Inflammatory macrophage treated with lipopolysaccharide for 4 hours (primary cell): ENCODE data around the gene CNTNAP5.

Experiments
- DNase-seq: peaks from one replicate; pipeline ENCODE4 v3.0.0-alpha.2; 2020

The CNTNAP5 gene

DNA sequence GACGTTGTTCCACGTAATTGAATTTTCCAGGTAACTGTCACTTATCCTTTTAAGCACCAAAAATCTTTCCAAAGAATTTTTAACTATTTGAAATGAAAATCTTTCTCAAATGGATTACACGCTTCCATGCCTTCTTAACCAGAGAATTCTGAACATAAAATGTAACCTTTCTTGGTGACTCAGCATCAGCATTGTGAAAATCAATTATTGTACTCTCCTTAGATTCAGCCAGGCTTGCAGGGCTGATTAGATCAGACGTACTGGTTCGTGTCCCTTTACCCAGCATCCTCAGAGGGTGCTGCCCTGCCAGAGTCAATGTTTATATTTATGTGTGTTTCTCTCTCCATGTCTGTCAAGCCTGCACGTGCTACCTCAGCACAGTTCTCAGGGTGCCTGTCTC, 623.9 kb downstream of the CNTNAP5 start:
- DNase-seq = no peak

DNA sequence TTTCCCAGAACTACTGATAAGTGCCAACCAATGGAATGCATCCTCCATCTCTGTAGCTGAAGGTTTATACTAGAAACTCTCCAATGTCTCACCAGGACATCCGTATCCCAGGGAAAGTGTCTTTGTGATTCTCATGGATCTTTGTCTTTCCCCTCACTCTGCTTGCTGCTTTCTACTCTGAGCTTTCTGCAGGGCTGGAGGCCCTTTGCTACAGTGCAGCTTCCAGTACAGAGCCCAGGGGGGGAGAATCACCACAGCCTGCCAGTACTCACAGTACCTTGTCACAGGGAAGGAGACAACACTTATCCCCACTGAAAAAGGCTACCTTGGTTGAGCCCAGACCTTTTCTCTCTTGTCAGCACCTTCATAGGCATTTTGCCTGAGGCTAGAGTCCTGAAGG, 627.0 kb downstream of the CNTNAP5 start:
- no peak for DNase-seq

DNA sequence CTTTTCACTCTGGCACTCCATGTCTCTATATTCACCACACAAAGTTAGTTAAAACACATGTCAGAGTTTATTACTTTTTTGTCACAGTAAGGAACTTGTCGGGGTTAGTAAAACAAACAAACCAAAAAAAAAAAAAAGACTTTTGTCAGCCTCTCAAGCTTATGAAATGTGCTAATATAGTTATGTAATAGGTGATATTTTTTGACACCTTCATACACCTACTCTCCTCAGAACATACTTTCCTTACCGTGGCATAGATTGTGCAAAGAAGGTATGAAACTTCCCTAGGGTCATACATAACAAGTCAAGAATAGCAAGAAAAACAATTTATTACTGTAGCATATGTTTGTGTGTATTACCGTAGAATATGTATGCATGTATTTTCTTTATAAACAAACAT, 633.3 kb downstream of the CNTNAP5 start:
- no peak for DNase-seq

DNA sequence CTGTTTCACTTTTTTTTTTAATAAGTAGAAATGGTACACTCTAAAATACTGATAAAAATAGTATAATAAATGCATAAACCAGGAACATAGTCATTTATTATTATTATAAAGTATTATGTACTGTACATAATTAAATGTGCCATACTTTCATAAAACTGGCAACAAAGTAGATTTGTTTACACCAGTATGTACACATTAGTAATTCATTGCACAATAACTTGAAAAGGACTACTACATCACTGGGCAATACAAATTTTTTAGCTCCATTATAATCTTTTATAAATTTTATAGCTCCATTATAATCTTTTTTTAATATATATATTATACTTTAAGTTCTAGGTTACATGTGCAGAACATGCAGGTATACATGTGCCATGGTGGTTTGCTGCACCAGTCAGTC, 636.5 kb downstream of the CNTNAP5 start:
- DNase-seq = no peak

DNA sequence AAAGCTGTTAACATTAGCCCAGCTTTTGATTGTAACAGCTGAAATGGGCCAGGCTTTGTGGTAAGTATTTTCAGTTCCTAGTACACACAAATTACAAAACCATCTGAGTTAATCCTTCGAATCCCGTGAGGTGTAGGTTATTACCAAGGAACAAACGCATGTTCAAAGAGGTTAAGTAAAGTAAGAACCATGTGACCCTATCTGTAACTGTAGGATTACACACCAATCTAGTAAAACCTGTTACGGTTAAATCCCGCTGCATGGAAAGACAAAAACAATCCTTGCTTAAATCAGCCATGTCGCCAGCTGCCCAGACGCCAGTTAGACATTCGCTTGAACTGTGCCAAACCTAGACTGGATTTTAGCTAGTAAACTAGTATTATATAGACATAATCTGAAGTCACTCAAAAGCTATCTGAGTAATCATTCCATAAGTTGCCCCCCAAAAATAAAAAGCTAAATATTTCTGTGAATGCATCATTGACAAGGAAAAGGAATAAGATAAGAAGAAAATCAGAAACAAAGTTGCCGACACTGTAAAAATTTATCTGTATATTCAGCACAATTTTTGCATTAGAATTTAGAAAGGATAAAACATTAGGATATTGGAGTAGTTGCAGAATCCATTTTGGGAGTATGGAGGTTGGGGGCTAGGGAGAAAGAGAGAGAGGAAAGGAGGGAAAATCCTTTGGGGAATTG, 638.0 kb downstream of the CNTNAP5 start:
- no peak for DNase-seq

DNA sequence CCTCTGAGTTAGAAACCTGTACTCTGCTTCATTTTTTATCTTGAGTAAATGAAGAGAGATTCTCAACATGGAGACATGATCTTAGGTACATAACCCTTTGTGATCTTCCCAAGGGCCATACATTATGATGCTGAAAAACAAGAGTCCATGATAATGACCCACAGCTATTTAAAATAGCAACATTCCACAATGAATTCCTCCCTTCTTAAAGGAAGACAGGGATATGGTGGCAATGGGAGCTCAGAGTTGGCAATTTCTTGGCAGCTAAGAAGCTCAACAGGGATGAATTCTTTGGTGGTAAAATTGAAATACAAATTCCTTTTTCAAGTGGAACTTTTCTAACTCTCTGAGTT, 638.5 kb downstream of the CNTNAP5 start:
- no peak for DNase-seq

DNA sequence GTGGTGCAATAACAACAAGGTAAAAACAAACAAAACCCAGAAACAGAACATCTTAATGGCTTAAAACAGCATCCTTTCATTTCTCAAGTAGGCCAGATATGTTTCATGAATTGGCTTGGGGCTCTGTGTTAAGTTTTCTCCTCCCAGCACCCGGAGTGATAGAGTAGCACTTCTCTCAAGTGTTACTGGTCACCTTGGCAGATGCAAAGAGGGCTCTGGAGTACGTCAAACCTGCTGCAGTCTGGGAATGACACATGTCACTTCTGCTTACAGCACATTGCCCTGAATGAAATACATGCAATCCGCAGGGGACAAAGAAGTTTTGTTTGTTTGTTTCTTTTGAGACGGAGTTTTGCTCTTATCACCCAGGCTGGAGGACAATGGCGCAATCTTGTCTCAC, 639.3 kb downstream of the CNTNAP5 start:
- no peak for DNase-seq

DNA sequence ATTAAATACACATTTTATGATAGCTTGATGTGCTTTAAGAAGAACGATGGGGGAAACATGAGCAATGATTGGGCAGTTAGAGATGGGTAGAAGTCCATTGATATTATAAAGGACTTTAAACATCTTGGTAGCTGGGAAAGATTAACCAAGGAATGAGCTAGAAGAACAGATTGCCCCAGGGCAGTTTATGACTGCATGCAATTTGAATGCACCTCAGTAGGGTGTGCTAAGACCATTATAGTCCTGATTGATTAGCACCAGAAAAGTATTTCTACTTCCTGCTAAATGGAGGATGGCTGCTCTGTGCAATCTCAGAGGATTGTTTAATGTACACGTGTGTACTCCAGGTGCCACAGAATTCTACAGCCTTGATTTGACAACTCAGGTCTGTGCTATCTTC, 641.9 kb downstream of the CNTNAP5 start:
- DNase-seq = no peak

DNA sequence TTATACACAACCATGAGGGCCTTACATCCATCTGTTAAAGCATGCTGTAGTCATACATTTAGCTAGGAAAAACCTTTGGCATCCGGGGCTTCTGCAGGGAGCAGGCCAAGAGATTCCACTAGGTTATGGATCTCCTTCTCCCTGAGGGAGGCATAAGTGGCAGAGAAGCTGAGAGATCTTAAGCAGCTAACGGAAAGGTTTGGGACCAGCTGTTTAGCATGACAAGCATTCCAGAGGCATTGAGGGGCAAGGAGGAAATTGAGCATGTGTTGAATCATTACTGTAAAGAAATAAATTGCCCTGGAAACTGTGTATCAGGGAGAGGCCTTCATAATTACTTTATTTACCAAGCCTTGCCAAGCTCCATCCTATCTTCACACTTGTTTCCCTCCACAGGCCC, 643.1 kb downstream of the CNTNAP5 start:
- DNase-seq = no peak

DNA sequence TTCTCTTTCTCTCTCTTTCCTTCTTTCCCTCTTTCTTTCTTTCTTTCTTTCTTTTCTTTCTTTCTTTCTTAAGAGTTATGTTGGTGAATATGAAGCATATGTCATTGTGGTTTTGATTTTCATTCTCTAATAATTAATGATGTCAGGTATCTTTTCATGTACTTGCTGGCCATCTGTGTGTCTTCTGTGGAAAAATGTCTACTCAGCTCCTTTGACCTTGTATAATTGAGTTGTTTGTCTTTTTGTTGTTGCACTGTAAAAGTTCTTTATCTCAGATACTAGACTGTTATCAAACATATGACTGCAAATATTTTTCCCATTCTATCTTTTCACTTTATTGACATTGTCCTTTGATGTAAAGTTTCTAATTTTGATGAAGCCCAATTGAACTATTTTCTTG, 645.1 kb downstream of the CNTNAP5 start:
- no peak for DNase-seq

DNA sequence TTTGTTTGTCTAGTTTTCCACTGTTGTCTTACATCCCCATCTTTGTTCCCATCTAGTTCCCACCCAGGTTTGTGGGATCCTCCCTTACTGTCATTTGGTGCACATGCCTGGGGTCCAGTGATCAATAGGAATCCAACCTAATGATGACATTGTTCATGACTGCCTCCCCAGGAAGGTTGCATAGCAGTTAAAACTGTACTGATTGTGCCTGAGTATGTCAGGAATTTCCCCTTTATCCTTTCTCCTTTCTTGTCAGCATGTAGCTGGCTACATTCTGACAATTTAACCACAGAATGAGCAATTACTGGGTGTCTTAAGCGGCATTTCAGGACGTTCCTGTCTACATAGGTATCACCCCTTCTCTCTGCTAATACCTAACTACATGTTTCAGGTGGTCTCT, 653.0 kb downstream of the CNTNAP5 start:
- no peak for DNase-seq

DNA sequence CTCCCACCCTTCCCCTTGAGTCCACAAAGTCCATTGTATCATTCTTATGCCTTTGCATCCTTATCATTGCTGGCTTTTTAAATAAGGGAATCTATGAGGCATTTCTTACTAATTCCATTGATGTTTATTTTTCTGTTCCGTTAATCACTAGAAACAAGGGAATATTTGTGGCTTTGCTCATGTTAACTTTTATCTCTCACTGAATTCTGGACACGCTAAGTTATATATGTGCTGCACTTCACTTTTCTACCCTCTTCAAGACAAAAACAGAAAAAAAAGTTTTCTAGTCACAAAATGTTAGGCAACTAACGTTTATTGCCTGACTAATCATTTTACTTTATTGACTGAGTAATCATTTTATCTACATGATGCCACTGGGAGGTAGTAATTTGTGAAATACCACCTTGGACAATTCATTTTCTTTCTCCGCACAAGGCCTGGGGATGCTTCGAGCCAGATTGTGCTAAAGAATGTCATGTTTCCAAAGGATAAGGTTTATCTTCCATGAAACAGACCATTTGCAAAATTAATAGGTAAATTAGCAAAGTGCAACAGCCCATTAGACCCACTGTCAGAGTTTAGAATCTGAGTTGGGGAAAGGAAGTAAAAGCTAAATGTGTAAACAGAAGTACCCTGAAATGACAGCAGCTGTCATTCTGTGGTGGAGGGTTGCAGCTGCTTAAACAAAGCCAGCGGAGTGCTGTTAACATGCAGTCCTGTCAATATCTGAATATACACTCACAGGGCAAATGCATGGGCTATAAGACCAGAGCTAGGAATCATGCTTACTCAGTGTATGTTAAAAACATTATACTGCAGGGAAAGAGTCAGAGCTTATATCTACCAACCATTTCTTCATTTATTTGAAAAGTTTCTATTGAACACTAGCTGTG, 658.7 kb downstream of the CNTNAP5 start:
- DNase-seq = no peak

DNA sequence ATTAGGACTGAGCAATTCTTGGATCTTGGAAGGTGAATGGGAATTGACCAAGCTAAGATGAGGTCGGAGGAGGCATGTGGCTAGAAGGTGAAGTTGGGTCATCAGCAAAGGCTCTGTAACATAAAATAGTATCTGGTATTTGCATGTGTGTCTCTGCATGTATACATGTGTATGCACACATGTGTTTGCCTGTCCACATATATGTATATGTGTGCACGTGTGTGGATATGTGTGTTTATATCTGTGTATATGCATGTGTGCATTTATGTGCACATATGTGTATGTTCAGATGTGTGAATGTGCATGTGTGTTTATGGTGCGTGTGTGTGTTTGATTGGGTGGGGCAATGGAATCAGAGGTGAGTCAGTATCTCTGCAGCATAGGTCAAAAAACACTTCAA, 664.3 kb downstream of the CNTNAP5 start:
- DNase-seq = no peak

DNA sequence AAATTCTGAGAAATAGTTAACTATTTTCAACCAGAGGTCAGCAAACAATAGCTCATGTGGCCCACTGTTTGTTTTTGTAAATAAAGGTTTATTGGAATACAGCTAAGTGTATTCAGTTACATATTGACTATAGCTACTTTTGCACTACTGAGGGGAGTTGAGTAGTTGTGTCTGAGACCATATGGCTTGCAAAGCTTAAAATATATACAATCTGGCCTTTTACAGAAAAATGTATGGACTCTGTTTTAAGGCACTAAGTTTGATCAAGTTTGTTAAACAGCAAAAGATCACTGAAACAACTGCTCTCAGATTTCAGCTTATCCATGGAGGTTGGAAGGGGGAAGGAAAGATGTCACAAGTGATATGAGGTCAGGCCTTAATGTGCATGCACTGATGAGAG, 667.1 kb downstream of the CNTNAP5 start:
- no peak for DNase-seq

DNA sequence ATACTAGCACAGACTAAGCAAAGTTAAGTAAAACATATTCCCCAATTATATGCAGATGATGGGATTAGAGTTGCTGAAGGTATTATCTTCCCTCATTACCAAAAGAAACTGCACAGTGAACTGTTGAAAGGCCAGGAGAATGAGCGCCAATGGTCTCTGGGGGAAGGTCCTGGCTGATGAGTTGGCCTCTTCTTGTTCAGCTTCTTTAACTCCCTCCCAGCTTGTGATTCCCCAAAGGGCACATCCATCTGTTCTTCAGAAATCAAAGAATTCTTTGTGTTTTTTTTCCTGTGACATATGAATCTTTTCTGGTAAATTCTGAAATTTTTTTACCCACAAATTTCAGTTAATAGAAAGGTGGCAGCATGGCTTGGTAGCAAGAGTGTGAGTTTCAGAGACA, 667.6 kb downstream of the CNTNAP5 start:
- no peak for DNase-seq

DNA sequence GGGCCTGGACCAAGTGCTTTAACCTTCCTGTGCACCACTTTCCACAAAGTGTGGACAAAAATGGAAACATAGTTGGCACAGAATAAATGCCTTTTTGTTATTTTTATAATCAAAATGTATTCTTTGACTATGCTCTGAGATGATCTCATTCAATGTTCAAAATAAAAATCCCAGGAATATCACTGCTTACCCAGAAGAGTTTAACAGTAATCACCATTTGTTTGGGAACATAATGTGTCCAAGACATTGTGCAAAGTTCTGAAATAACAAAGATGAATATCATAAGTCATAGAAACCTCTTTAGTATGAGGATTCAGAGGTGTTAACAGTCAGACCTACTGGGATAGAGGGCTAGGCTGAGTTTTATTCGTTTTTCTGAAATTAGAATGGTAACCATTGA, 668.1 kb downstream of the CNTNAP5 start:
- no peak for DNase-seq

DNA sequence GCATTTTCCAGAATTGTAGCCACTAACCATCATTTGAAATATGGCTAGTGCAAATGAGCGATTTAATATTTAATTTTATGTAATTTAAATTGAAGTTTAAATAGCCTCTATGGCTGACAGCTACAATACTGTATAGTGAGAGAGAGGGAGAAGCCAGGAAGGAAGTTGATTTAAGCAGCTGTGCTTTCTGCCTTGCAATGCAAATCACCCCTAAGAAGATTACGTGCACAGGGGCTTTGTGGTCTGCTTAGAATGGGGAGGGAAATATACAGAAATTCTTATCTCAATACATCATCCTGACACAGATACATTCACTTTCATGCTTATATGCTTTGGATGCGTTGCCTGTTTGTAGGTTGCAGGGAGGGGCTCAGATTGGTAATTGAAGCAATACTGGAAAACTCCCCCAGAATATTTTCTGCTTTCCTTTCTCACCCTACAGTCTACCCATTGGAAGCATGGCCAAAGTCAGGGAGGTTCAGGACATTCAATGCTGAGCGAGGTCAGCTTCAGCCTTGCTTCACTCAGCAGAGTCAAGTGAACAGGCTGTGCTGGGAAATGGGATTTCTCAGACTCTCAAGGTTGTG, 674.0 kb downstream of the CNTNAP5 start:
- DNase-seq = no peak

DNA sequence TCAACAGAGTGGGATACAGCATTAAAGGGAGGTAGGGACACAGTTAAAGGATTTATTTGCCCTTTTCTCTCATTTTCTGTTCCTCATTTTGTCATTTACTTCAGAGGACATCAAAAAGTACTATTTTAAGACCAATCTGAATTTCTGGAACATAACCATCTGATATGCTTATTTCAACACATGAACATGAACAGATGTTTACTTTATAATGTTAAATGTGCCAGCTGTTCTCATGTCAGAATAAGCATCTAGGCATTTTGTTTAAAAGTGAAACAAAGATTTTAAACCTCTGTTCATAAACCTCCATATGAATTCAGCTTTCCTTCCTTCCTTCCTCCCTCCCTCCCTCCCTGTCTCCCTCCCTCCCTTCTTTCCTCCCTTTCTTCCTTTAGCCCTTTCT, 677.7 kb downstream of the CNTNAP5 start:
- DNase-seq = no peak

DNA sequence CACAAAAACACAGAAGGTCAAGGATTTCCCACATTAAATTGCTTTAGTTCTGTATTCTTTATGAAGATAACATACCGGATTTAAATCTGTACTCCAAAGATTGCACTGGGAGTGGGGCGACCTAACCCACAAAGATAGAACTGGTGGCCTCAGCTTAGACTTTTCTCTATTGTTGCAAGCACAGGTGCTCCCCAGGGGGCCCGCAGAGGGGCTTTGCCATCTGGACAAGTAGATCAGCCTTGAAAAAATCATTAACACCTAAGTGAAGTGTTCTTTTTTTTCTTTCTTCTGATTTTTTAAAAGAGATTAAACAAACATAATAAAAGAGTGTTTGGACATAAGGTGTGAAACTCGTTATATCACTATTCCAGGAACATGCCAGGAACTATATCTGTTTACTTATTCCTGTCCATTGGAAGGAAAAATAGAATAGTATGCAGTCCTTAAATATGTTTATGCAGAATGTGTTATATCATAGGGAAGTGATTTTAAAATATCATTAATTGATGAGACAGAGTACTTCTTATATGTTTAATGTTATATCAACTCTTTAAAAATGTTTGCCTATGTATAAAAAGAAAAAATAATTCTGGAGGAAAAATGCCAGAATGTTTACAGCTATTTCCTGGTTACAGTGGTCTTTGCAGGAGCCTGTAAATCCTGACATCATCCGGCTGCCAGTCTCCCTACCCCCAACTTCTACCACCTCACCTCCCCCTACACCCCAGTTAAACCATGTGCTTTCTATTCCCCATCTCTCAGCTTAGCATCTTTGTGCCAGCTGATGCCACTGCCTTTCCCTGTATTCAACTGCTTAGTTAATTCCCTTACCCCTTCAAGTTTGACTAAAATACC, 679.2 kb downstream of the CNTNAP5 start:
- no peak for DNase-seq

DNA sequence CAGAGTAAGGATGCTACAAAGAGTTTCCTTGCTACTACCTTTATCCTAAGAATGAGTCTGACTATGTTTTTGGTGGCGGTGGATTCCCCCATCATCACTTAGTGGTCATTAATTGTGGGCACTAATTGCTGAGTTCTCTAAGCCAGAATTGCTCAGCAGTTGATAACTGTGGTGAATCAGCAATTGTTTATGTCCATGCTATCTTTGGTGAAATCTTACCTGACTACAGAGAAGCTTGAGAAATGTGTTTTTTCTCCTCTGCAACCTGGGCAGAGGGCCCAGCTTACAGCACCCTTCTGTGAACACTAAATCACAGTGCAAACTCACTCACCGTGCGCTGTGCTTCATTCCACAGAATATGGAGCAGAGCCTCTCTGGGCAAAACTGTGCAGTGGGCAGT, 683.6 kb downstream of the CNTNAP5 start:
- DNase-seq = no peak

DNA sequence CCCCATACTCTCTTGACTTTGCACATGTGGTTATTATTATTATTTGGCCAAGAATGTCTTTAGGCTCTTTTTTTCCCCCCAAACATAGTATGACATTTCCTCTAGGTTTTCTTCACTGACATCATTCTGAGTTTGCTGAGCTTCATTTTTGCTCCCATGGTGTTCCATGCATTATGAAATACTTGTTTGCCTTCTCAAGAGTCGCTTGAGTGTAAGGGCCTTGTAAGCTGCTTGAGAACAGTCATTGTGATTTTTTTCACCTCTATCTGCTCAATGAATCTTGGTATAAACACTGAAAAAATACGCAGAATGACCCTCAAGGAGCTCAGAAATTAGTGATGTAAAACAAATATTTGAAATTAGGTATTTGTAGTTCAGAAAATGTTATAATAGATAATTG, 688.9 kb downstream of the CNTNAP5 start:
- DNase-seq = no peak

DNA sequence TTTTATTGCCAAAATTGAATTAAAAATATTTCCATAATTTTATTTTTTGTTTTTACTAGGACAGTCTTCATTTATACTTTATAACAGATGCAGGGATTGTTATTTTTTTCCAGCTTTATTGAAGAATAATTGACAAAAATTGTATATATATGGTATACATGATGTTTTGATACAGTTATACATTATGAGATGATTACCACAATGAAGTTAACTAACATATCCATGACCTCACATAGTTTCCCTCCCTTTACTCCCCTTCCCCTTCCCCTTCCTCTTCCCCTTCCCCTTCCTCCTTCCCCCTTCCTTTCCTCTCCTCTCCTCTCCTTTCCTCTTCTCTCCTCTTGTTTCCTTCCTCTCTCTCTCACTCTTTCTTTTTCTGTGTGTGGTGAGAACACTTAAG, 700.1 kb downstream of the CNTNAP5 start:
- DNase-seq = no peak

DNA sequence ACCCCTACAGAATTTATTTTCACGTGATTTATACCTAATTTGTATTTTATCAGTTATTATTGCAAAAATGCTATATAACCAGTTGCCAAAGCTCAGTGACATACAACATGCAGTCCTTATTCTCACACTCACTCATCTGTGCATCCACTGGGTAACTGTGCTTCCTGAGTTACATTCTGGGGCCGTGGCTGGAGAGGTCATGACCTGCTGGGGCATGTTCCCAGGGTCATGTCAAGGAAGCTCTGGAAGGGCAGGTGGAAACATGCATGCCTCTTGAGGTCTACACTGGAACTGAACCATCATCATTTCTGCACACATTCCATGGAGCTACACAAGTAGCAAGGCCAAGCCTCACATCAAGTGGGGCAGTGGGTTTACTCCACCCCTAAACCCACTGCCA, 715.5 kb downstream of the CNTNAP5 start:
- DNase-seq = no peak
